Heart right ventricle (tissue), 16 donors: Measurements from ENCODE around the gene ACER1. TPM values are rescaled to one million over a fixed set of nuclear protein-coding genes. Genes with fewer than 3 reads are reported as not detected.

Experiments
- ATAC-seq, 8 donors: fragments of 200-7000 bp; cut with Tn5 transposase; one replicate each; pipeline ENCODE4 v1.9.1; 2020; ENCODE audit warnings: mild to moderate bottlenecking in 8 of 8, moderate library complexity in 8 of 8, moderate number of reproducible peaks in 1 of 8
- DNase-seq, 2 donors: peaks; one replicate each; pipeline ENCODE4 v3.0.0-alpha.2; 2020
- H3K27ac ChIP-seq, 10 donors: fragments of 200-600 bp; sonication (generic) in 2 of 10; one replicate each; pipeline versions ENCODE4 v1.5.0 to v1.8.0; 2020 to 2022; ENCODE audit warnings: mild to moderate bottlenecking in 3 of 10
- H3K27me3 ChIP-seq, 7 donors: fragments of 200-600 bp; one replicate each; pipeline ENCODE4 v1.8.0; 2021 to 2022; ENCODE audit warnings: mild to moderate bottlenecking in 2 of 7
- H3K36me3 ChIP-seq, 9 donors: fragments of 200-600 bp; sonication (generic) in 1 of 9; one replicate each; pipeline versions ENCODE4 v1.5.0 to v1.8.0; 2020 to 2022; ENCODE audit warnings: mild to moderate bottlenecking in 2 of 9
- H3K4me1 ChIP-seq, 9 donors: fragments of 200-600 bp; sonication (generic) in 1 of 9; one replicate each; pipeline versions ENCODE4 v1.5.0 to v1.8.0; 2020 to 2022; ENCODE audit warnings: mild to moderate bottlenecking in 4 of 9
- H3K4me3 ChIP-seq, 10 donors: fragments of 200-600 bp; sonication (generic) in 2 of 10; one replicate each; pipeline versions ENCODE4 v1.5.0 to v1.8.0; 2020 to 2022; ENCODE audit warnings: mild to moderate bottlenecking in 7 of 10, moderate library complexity in 2 of 10
- H3K9me3 ChIP-seq, 11 donors: fragments of 200-600 bp in 10 of 11; sonication (generic) in 2 of 11; one replicate each; pipeline versions ENCODE4 v1.5.0 to v1.8.0; 2013 to 2022; ENCODE audit warnings: mild to moderate bottlenecking in 2 of 11, control low read depth in 1 of 11, moderate library complexity in 1 of 11
- WGBS, 2 donors: extraction: QIAGEN DNeasy Blood & Tissue Kit; methylation state at CpG; one replicate each; pipeline ENCODE4 v1.1.7; 2013; ENCODE audit warnings: inconsistent platforms in 1 of 2; 5-methylcytosine and 5-hydroxymethylcytosine counted together
- intact Hi-C, 10 donors: fragments of 100-400 bp; cut with DNase I; formaldehyde crosslinking; loops; one replicate each; pipeline versions ENCODE4 v1.11.1 to v1.14.2; 2022
- polyA plus RNA-seq, 2 donors: library from polyadenylated mRNA; stranded (reverse); fragments of 200-250 nt; gene quantifications; one replicate each; pipeline ENCODE4 v1.2.3, GENCODE V29; 2013
- total RNA-seq, 10 donors: library from RNA; stranded (reverse); fragmentation: NEBNext Ultra II Directional in 3 of 10; extraction: Animal tissue kit (Norgen Biotek cat#: 25700) in 3 of 10; gene quantifications; one replicate each; pipeline versions ENCODE4 v1.2.1 to v1.2.4, GENCODE V29; 2021 to 2023
- TF ChIP-seq, protein P1 (sequence below), 9 donors: fragments of 200-600 bp; sonication (generic) in 2 of 9; IDR thresholded peaks; one replicate each; pipeline versions ENCODE4 v1.5.0 to v1.8.0; 2021 to 2022; ENCODE audit warnings: antibody characterized with exemption in 9 of 9, mild to moderate bottlenecking in 5 of 9, moderate library complexity in 1 of 9
- donor health status: Arrhythmogenic right ventricular cardiomyopathy.
- donor health status: ischemic (EF 13 %, LVEDD 7.1; RV severe dilation, severe dysfunction).
- donor health status: healthy with polysubstance abuse.
- donor health status: DM: no; HTN: yes; CAD: no.
- donor health status: DM: no; HTN: no; CAD: no.
- donor health status: ischemic (EF 25% LVEDD 6.9; RV normal size, moderate dysfunction).
- donor health status: ischemic (EF 25% LVEDD 5.7; RV mildly dilated, moderate dysfunction).
- donor health status: healthy.
- donor health status: DM: yes; HTN: yes; CAD: no.
- donor health status: Ischemic cardiomyopathy.
- donor health status: ischemic (EF 35%, LVEDD 5.7; RV mildly dilated, moderate dysfunction).
- donor health status: nonischemic (EF 11% LVEDD 7.7; RV severe dilation, severe dysfunction).
- donor health status: DM: yes; HTN: yes; CAD: no.
- donor health status: PGD.
- donor health status: ischemic (EF 29% LVEDD 5.4; RV normal size, mild dysfunction).
- donor health status: nonischemic (EF 23%, LVEDD 6.1; RV moderate dilation, normal function).

The ACER1 gene
- total and polyA plus RNA-seq, 12 donors, result not detected

DNA sequence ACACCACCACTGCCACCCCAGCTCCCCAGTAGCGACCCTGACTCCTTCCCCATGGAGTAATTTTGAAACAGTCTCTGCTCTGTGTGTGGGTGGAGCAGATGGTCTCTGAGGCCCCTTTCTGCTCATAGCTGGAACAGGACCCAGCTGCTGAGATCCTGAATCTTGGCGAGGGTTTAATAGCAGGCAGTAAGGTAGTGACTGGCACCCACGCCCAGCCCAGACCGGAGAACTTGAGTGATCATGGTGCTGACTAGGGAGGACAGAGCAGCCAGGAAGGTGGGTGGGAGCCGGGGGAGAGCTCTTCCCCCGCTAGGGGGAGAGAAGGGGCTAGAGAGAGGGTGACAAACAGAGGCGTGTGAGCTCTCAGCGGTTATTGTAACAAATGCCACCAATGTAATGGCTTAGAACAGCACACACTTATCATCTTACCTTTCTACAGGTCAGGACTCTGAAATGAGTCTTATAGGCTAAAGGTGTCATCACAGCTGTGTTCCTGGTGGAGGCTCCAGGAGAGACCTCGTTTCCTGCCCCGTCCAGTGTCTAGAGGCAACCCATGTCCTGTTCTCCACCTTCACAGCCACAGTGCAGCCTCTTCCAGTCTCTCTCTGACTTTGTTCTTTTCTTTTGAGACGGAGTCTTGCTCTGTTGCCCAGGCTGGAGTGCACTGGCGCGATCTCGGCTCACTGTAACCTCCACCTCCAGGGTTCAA lies 7.2 kb upstream of the ACER1 start:
- no peak for ATAC-seq
- 56 to 59% methylated on average over 14 of the region's 14 CpGs for WGBS, 2 donors

DNA sequence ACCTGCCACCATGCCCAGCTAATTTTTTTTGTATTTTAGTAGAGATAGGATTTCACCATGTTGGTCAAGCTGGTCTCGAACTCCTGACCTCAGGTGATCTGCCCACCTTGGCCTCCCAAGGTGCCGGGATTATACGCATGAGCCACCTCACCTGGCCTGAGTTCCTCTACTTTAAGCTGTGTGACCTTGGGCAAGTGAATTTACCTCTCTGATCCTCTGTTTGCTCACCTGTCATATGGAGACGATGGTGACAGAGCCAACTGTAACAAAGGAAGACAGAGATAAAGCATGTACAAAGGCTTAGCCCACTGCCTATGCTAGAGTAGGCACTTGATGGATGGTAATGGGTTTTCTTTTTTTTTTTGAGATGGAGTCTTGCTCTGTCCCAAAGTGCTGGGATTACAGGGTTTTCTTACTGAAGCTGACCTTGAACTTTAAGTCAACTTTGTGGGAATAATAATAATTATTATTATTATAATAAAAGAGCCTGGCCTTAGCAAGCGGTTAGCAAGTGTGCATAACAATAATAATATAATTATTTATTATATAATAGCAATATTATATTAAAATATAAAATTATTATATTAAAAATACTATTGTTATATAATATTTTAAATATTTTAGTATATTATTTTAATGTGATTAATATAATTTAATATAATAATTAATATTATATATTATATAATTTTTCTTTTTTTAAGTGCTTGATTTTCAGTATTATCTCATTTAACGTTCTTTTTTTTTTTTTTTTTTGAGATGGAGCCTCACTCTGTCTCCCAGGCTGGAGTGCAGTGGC lies 1.3 kb upstream of the ACER1 start:
- TF ChIP-seq, protein P1, sequence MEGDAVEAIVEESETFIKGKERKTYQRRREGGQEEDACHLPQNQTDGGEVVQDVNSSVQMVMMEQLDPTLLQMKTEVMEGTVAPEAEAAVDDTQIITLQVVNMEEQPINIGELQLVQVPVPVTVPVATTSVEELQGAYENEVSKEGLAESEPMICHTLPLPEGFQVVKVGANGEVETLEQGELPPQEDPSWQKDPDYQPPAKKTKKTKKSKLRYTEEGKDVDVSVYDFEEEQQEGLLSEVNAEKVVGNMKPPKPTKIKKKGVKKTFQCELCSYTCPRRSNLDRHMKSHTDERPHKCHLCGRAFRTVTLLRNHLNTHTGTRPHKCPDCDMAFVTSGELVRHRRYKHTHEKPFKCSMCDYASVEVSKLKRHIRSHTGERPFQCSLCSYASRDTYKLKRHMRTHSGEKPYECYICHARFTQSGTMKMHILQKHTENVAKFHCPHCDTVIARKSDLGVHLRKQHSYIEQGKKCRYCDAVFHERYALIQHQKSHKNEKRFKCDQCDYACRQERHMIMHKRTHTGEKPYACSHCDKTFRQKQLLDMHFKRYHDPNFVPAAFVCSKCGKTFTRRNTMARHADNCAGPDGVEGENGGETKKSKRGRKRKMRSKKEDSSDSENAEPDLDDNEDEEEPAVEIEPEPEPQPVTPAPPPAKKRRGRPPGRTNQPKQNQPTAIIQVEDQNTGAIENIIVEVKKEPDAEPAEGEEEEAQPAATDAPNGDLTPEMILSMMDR (IDR thresholded peaks at IDR 0.05), result no peak
- no peaks in the 10 kb centered on the region for H3K36me3 ChIP-seq
- H3K27ac ChIP-seq, result no peak overlapping the region
- 86 to 91% methylated on average over 6 of the region's 6 CpGs for WGBS, 2 donors
- no peaks in the 10 kb centered on the region for H3K4me1 ChIP-seq
- ATAC-seq (no peak), DNase-seq (no peak)
- peaks cover 0 to 23% (median 0%) of the 10 kb centered on the region in 7 donors for H3K27me3 ChIP-seq
- H3K4me3 ChIP-seq, result no peak overlapping the region
- intact Hi-C loops, result no loop called here
- peaks cover 0 to 6% (median 0%) of the 10 kb centered on the region in 11 donors for H3K9me3 ChIP-seq

More for the DNA sequence above, 7.2 kb upstream of the ACER1 start:
- Histone ChIP-seq H3K4me3 (no peak overlapping the region), H3K4me1 (no peaks in the 10 kb centered on the region), H3K27me3 (peaks cover 0 to 20% (median 0%) of the 10 kb centered on the region in 7 donors), H3K9me3 (peaks cover 0 to 6% (median 0%) of the 10 kb centered on the region in 11 donors), H3K36me3 (no peaks in the 10 kb centered on the region), H3K27ac (no peak overlapping the region)
- intact Hi-C loops, result no loop called here
- TF ChIP-seq, protein P1 (IDR thresholded peaks at IDR 0.05), result no peak
- no peak for DNase-seq

DNA sequence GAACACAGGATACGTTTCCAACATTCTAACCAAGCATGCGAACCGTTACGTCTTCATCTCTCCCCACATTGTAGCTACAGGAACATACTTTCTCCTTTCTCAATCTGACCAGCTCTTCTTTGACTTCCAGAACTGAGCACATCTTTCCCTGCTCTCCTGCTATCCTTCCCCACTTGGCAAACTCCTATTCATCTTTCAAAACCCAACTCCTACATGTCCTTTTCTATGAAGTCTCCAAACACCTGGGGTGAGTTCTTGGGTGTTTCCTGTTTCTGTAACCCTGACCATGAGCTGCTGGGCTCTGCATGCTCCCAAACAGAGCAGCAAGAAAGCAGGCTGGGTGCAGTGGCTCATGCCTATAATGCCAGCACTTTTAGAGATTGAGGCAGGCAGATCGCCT lies 6.6 kb downstream of the ACER1 start:
- H3K36me3 ChIP-seq, result no peaks in the 10 kb centered on the region
- no peak overlapping the region for H3K4me3 ChIP-seq
- no peaks in the 10 kb centered on the region for H3K9me3 ChIP-seq
- H3K27ac ChIP-seq, result no peak overlapping the region
- TF ChIP-seq, protein P1 (IDR thresholded peaks at IDR 0.05), result no peak
- 83 to 88% methylated on average over 5 of the region's 5 CpGs for WGBS, 2 donors
- H3K4me1 ChIP-seq, result no peaks in the 10 kb centered on the region
- no peak for ATAC-seq
- intact Hi-C loops, result no loop called here
- DNase-seq, result no peak
- H3K27me3 ChIP-seq, result peaks cover 0 to 24% (median 7%) of the 10 kb centered on the region in 7 donors

DNA sequence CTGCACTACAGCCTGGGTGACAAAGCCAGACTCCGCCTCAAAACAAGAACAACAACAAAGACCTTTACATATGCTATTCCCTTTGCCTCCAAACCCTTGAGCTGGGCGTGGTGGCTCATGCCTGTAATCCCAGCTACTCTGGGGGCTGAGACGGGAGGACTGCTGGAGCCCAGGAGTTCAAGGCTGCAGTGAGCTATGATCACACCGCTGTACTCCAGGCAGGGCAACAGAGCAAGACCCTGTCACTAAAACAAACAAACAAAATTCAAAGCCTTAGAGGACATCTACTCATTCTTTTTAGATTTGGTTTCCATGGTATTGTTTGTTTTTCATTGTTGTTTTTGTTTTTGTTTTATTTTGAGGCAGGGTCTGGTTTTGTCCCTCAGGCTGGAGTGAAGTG lies 7.8 kb downstream of the ACER1 start:
- Histone ChIP-seq H3K36me3 (no peaks in the 10 kb centered on the region), H3K4me3 (no peak overlapping the region), H3K27me3 (peaks cover 0 to 28% (median 8%) of the 10 kb centered on the region in 7 donors), H3K9me3 (no peaks in the 10 kb centered on the region), H3K27ac (no peak overlapping the region), H3K4me1 (no peaks in the 10 kb centered on the region)
- intact Hi-C loops, result no loop called here
- 68 to 79% methylated on average over 4 of the region's 4 CpGs for WGBS, 2 donors
- ATAC-seq (no peak), DNase-seq (no peak)
- TF ChIP-seq, protein P1 (IDR thresholded peaks at IDR 0.05), result no peak
